Mesendoderm (in vitro differentiated cells): Measurements from ENCODE around the gene ANKRD34A.

Source experiments
- DNase-seq: peaks from one replicate; pipeline ENCODE4 v3.0.0; 2013
- H2AK5ac ChIP-seq: 2 replicates; pipeline ENCODE4 v1.6.1; 2013; ENCODE audit warnings: low read length, inconsistent platforms
- H2BK120ac ChIP-seq: 2 replicates; pipeline ENCODE4 v1.6.1; 2013; ENCODE audit warnings: low read depth, mild to moderate bottlenecking, low read length, moderate library complexity, mixed read lengths
- H2BK15ac ChIP-seq: replicated peaks from 2 replicates; pipeline ENCODE4 v1.6.1; 2013; ENCODE audit warnings: low read depth, mild to moderate bottlenecking, moderate library complexity
- H2BK5ac ChIP-seq: 2 replicates; pipeline ENCODE4 v1.6.1; 2013; ENCODE audit warnings: low read length, inconsistent platforms
- H3K18ac ChIP-seq: 2 replicates; pipeline ENCODE4 v1.6.1; 2013; ENCODE audit warnings: mild to moderate bottlenecking, low read length, mixed read lengths
- H3K23ac ChIP-seq: one replicate; pipeline ENCODE4 v1.6.1; 2013; ENCODE audit warnings: low read length
- H3K27ac ChIP-seq: 2 replicates; pipeline ENCODE4 v1.5.1; 2013; ENCODE audit warnings: low read depth, mild to moderate bottlenecking, inconsistent platforms, low read length, moderate library complexity
- H3K27me3 ChIP-seq: 2 replicates; pipeline ENCODE4 v1.6.1; 2013; ENCODE audit warnings: low read length, control low read depth, mild to moderate bottlenecking, inconsistent platforms; ENCODE audit not compliant: insufficient read depth, poor library complexity
- H3K36me3 ChIP-seq: 2 replicates; pipeline ENCODE4 v1.6.1; 2013; ENCODE audit warnings: low read length, inconsistent platforms; ENCODE audit not compliant: control insufficient read depth, insufficient read depth
- H3K4ac ChIP-seq: one replicate; pipeline ENCODE4 v1.6.1; 2013; ENCODE audit warnings: low read depth, mild to moderate bottlenecking, low read length, moderate library complexity
- H3K4me1 ChIP-seq: 2 replicates; pipeline ENCODE4 v1.6.1; 2013; ENCODE audit warnings: low read depth, low read length, inconsistent platforms; ENCODE audit not compliant: control insufficient read depth
- H3K4me2 ChIP-seq: 2 replicates; pipeline ENCODE4 v1.6.1; 2013; ENCODE audit warnings: low read length
- H3K4me3 ChIP-seq: 2 replicates; pipeline ENCODE4 v1.5.1; 2013; ENCODE audit warnings: mild to moderate bottlenecking, low read length
- H3K56ac ChIP-seq: one replicate; pipeline ENCODE4 v1.6.1; 2013; ENCODE audit warnings: low read length
- H3K79me1 ChIP-seq: 2 replicates; pipeline ENCODE4 v1.6.1; 2013; ENCODE audit warnings: low read length, inconsistent platforms
- H3K79me2 ChIP-seq: 2 replicates; pipeline ENCODE4 v1.6.1; 2013; ENCODE audit warnings: mild to moderate bottlenecking, low read length; ENCODE audit not compliant: control insufficient read depth, insufficient read depth
- H3K9ac ChIP-seq: 2 replicates; pipeline ENCODE4 v1.6.1; 2013; ENCODE audit warnings: low read length, inconsistent platforms
- H4K5ac ChIP-seq: one replicate; pipeline ENCODE4 v1.6.1; 2013; ENCODE audit warnings: low read length
- H4K8ac ChIP-seq: one replicate; pipeline ENCODE4 v1.6.1; 2013; ENCODE audit warnings: low read depth, mild to moderate bottlenecking, control low read depth, low read length, moderate library complexity
- WGBS: extraction: QIAGEN DNeasy Blood & Tissue Kit; methylation state at CpG from one replicate; pipeline ENCODE4 v1.1.7; 2013; ENCODE audit warnings: low lambda C conversion rate, missing lambda C conversion rate; ENCODE audit not compliant: insufficient coverage; ENCODE audit errors: extremely low coverage; 5-methylcytosine and 5-hydroxymethylcytosine counted together

ANKRD34A gene

DNA sequence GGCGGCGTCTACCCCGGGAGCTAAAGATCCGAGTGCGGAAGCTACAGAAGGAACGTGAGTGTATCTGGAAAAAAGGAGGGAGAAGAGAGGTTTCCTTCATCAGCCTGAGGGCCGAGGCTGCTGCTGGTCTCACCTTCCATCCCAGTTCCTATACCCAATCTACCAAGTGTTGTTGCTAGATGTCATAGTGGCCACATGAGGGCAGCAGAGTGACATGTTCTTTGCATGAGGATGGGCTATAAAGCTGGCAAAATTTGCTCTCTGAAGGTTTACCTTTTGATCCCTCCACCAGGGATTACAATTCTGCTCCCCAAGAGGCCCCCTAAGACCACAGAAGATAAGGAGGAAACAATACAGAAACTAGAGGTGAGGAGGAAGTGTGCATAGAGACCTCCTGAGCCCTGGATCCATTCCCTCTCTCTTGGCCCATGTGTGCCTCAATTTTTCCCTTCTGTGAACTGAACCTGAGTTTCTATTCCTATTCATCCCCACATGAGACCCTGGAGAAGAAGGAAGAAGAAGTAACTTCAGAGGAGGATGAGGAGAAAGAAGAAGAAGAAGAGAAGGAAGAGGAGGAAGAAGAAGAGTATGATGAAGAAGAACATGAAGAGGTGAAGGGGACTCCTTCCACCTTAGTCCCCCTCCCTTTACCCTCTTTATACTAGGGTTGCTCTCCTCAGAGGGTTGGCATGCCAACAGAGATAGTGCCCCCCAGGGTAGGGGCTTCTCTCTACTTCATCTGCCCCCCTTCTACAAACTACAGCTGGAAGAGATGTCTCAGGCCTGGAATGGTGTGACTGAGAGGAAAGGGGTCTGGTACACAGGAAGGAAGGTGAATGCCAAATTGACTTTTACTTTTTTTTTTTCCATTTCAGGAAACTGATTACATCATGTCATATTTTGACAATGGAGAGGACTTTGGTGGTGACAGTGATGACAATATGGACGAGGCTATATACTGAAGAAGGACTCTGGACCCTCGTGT, 13.4 kb upstream of the ANKRD34A start:
- Histone ChIP-seq H3K4ac (no peak overlapping the region), H3K79me1 (no peaks in the 10 kb centered on the region), H3K18ac (peak overlapping the region; percentile 6), H2BK15ac (peak overlapping the region; percentile 89), H3K4me1 (peaks cover 15% of the 10 kb centered on the region), H2AK5ac (no peak overlapping the region), H3K9ac (peak overlapping the region; percentile 31), H4K8ac (no peak overlapping the region), H3K27me3 (no peaks in the 10 kb centered on the region), H3K79me2 (no peaks in the 10 kb centered on the region), H3K27ac (no peak overlapping the region), H2BK120ac (peak overlapping the region; percentile 29), H3K4me3 (no peak overlapping the region), H3K56ac (peak overlapping the region; percentile 63), H4K5ac (no peak overlapping the region), H3K23ac (no peak overlapping the region), H3K4me2 (no peak overlapping the region), H3K36me3 (no peaks in the 10 kb centered on the region), H2BK5ac (peak overlapping the region; percentile 20)
- WGBS: no CpG with 5 or more reads among the region's 9 CpGs
- peak; percentile 94 for DNase-seq

DNA sequence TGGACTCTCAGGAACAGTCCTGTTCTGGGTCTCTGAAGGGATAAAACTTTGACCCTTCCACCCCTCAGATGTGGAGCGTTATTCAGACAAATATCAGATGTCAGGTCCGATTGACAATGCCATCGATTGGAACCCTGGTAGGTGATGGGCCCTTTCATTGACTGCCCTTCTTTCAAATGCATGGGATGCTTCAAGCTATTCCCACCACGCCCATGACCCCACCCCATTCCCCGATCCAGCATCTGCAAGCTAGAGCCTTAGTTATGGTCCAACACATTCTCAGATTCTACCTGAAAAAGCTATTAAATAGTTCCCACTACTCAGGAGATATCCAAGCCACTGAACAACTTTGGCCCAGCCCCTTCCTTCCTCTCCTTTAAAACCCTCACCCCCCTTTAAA, 12.6 kb upstream of the ANKRD34A start:
- H3K4me2 ChIP-seq: no peak overlapping the region
- H3K9ac ChIP-seq: no peak overlapping the region
- no CpG with 5 or more reads among the region's 5 CpGs for WGBS
- peak overlapping the region; percentile 9 for H3K56ac ChIP-seq
- H2BK5ac ChIP-seq: no peak overlapping the region
- no peak overlapping the region for H4K8ac ChIP-seq
- H3K18ac ChIP-seq: no peak overlapping the region
- no peak for DNase-seq
- peaks cover 15% of the 10 kb centered on the region for H3K4me1 ChIP-seq
- no peaks in the 10 kb centered on the region for H3K79me2 ChIP-seq
- H3K36me3 ChIP-seq: no peaks in the 10 kb centered on the region
- H3K4me3 ChIP-seq: no peak overlapping the region
- H3K4ac ChIP-seq: no peak overlapping the region
- H2BK120ac ChIP-seq: no peak overlapping the region
- no peaks in the 10 kb centered on the region for H3K79me1 ChIP-seq
- H2AK5ac ChIP-seq: no peak overlapping the region
- no peak overlapping the region for H3K27ac ChIP-seq
- H4K5ac ChIP-seq: no peak overlapping the region
- no peak overlapping the region for H3K23ac ChIP-seq
- H2BK15ac ChIP-seq: no peak overlapping the region
- H3K27me3 ChIP-seq: no peaks in the 10 kb centered on the region

DNA sequence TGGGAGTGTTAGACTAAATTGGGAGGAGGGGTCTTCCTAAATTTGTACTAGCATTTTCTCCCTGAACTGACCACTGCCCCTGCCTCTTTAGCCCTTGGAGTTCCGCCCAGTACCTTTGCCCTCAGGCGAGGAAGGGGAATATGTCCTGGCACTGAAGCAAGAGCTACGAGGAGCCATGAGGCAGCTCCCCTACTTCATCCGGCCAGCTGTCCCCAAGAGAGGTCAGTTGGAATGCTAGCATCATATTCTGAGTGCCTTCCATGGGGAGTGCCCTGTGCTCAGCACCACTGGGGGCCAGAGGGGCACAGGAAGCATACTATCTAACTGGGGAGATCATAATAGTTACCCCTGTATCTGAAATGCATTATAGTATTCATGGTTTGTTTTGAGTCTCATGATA, 10.8 kb upstream of the ANKRD34A start:
- H3K4me3 ChIP-seq: no peak overlapping the region
- no peak overlapping the region for H3K4me2 ChIP-seq
- H3K27ac ChIP-seq: no peak overlapping the region
- H3K27me3 ChIP-seq: no peaks in the 10 kb centered on the region
- no peak overlapping the region for H4K5ac ChIP-seq
- no peaks in the 10 kb centered on the region for H3K79me1 ChIP-seq
- H3K36me3 ChIP-seq: no peaks in the 10 kb centered on the region
- H2BK120ac ChIP-seq: no peak overlapping the region
- no peak overlapping the region for H4K8ac ChIP-seq
- no peak for DNase-seq
- WGBS: no CpG with 5 or more reads among the region's 4 CpGs
- H3K9ac ChIP-seq: no peak overlapping the region
- H2BK15ac ChIP-seq: no peak overlapping the region
- no peak overlapping the region for H2BK5ac ChIP-seq
- no peak overlapping the region for H3K18ac ChIP-seq
- no peak overlapping the region for H3K23ac ChIP-seq
- H3K56ac ChIP-seq: no peak overlapping the region
- peaks cover 15% of the 10 kb centered on the region for H3K4me1 ChIP-seq
- no peaks in the 10 kb centered on the region for H3K79me2 ChIP-seq
- no peak overlapping the region for H2AK5ac ChIP-seq
- H3K4ac ChIP-seq: no peak overlapping the region

DNA sequence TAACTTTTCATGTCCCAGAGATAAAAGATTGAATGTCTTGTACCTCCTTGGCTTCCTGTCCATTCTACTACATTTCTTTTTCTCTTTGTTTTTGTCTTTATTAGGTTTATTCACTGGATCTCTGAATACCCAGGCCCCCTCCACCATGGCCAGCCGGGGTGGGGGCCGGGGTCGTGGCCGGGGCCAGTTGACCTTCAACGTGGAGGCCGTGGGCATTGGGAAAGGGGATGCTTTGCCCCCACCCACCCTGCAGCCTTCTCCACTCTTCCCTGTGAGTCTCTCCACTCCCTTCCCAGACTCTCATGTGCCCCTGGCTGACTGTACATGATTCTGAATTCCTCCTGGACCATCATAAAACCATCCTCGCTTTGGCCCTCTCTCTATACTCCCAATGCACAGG, 10.3 kb upstream of the ANKRD34A start:
- DNase-seq: no peak
- no peak overlapping the region for H2BK120ac ChIP-seq
- no peak overlapping the region for H4K5ac ChIP-seq
- no peak overlapping the region for H3K56ac ChIP-seq
- H3K79me1 ChIP-seq: no peaks in the 10 kb centered on the region
- H3K27me3 ChIP-seq: no peaks in the 10 kb centered on the region
- H3K18ac ChIP-seq: no peak overlapping the region
- WGBS: no CpG with 5 or more reads among the region's 7 CpGs
- H3K4ac ChIP-seq: no peak overlapping the region
- no peak overlapping the region for H3K23ac ChIP-seq
- H3K9ac ChIP-seq: no peak overlapping the region
- no peaks in the 10 kb centered on the region for H3K79me2 ChIP-seq
- peaks cover 14% of the 10 kb centered on the region for H3K4me1 ChIP-seq
- no peak overlapping the region for H2BK5ac ChIP-seq
- no peak overlapping the region for H2BK15ac ChIP-seq
- no peak overlapping the region for H2AK5ac ChIP-seq
- no peak overlapping the region for H3K27ac ChIP-seq
- H3K36me3 ChIP-seq: no peaks in the 10 kb centered on the region
- H4K8ac ChIP-seq: no peak overlapping the region
- no peak overlapping the region for H3K4me3 ChIP-seq
- no peak overlapping the region for H3K4me2 ChIP-seq

DNA sequence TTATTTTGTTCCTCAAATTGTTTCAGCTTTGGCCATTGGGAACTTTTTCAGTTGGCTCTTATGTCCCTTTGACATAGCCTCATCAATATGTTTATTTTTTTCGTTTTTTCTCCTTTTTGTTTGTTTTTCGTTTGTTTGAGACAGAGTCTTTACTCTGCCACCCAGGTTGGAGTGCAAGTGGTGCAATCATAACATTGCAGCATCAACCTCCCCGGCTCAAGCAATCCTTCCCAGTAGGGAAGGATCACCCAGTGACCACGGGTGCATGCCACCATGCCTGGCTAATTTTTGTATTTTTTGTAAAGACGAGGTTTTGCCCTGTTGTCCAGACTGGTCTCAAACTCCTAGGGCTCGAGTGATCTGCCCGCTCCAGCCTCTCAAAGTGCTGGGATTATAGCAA, 8.2 kb upstream of the ANKRD34A start:
- Histone ChIP-seq H3K4ac (no peak overlapping the region), H3K4me3 (no peak overlapping the region), H3K27me3 (no peaks in the 10 kb centered on the region), H2BK15ac (no peak overlapping the region), H3K4me2 (no peak overlapping the region), H3K18ac (no peak overlapping the region), H3K36me3 (no peaks in the 10 kb centered on the region), H4K8ac (no peak overlapping the region), H2BK5ac (no peak overlapping the region), H3K79me2 (no peaks in the 10 kb centered on the region), H3K56ac (no peak overlapping the region), H3K23ac (no peak overlapping the region), H3K4me1 (no peaks in the 10 kb centered on the region), H3K27ac (no peak overlapping the region), H2BK120ac (no peak overlapping the region), H2AK5ac (no peak overlapping the region), H3K9ac (no peak overlapping the region), H4K5ac (no peak overlapping the region), H3K79me1 (no peaks in the 10 kb centered on the region)
- WGBS: no CpG with 5 or more reads among the region's 7 CpGs
- DNase-seq: no peak
